ENCODE measurements around the gene XAGE2. TPM values are rescaled to one million over a fixed set of nuclear protein-coding genes. Genes with fewer than 3 reads are reported as not detected.

The XAGE2 gene
- total and polyA plus RNA-seq, 2 of the 8 experiments (the other 6 are each of a cell fraction or from before 2014, with no cell fraction given), result not detected

GRCh38 chrX:52341493-52341892 is 27.3 kb upstream of the XAGE2 start:
- Histone ChIP-seq H2BK15ac (ENCODE audit: low read length) (no peak overlapping the region), H2BK5ac (ENCODE audit: low read depth, low read length) (no peak overlapping the region), H3K9ac (replicated peaks in 1 of 4; ENCODE audit: extremely low read depth in 1 of 4, low read depth in 3 of 4, low read length in 3 of 4) (no peak overlapping the region), H4K8ac (ENCODE audit: extremely low read depth, insufficient read depth, low read length) (no peak overlapping the region), H2BK12ac (ENCODE audit: low read depth, low read length) (no peak overlapping the region), H2AFZ (ENCODE audit: low read length) (no peak overlapping the region), H3K23ac (ENCODE audit: insufficient read length) (no peak overlapping the region), H3K36me3 (ENCODE audit: control insufficient read depth in 2 of 4, insufficient read depth in 4 of 4, low read length in 3 of 4) (no peaks in the 10 kb centered on the region), H3K23me2 (ENCODE audit: low read depth, low read length) (no peaks in the 10 kb centered on the region), H2AK5ac (ENCODE audit: low read depth, low read length) (no peak overlapping the region), H3K56ac (replicated peaks; ENCODE audit: insufficient read length, low read depth, low read length) (no peak overlapping the region), H2BK20ac (ENCODE audit: low read length) (no peak overlapping the region), H3K14ac (ENCODE audit: insufficient read length) (no peak overlapping the region), H4K5ac (ENCODE audit: insufficient read length, low read depth, low read length) (no peak overlapping the region), H3K27me3 (replicated peaks in 1 of 4; ENCODE audit: control insufficient read depth in 3 of 4, extremely low read depth in 1 of 4, insufficient read depth in 3 of 4, low read length in 3 of 4) (no peaks in the 10 kb centered on the region), H3K18ac (ENCODE audit: extremely low read depth, low read length) (no peak overlapping the region), H3K27ac (ENCODE audit: low read depth, low read length) (no peak overlapping the region), H3K79me1 (ENCODE audit: low read depth, low read length) (no peaks in the 10 kb centered on the region), H3K4ac (replicated peaks; ENCODE audit: insufficient read length, low read depth, low read length) (no peak overlapping the region), H3K4me2 (ENCODE audit: insufficient read depth in 1 of 2, low read depth in 2 of 2, low read length in 2 of 2) (no peak overlapping the region), H2BK120ac (replicated peaks; ENCODE audit: low read depth, low read length) (no peak overlapping the region), H4K20me1 (replicated peaks in 1 of 2; ENCODE audit: control insufficient read depth in 1 of 2, insufficient read depth in 2 of 2, low read length in 2 of 2) (no peaks in the 10 kb centered on the region), H3K4me1 (replicated peaks in 1 of 4; ENCODE audit: control insufficient read depth in 3 of 4, insufficient read depth in 4 of 4, low read length in 3 of 4) (no peaks in the 10 kb centered on the region), H4K91ac (replicated peaks; ENCODE audit: insufficient read length, low read length) (no peak overlapping the region), H3K79me2 (ENCODE audit: control insufficient read depth in 1 of 2, insufficient read depth in 2 of 2, low read length in 2 of 2) (no peaks in the 10 kb centered on the region), H3K4me3 (ENCODE audit: extremely low read depth in 1 of 4, insufficient read depth in 2 of 4, low read depth in 3 of 4, low read length in 4 of 4) (no peak overlapping the region), H3K9me3 (ENCODE audit: insufficient read depth in 2 of 2, low read depth in 1 of 2, low read length in 1 of 2) (no peaks in the 10 kb centered on the region)
- TF ChIP-seq TAF1 (IDR thresholded peaks at IDR 0.05; ENCODE audit: low read depth, low read length), result no peak
- no peak for TF ChIP-seq KDM1A (IDR thresholded peaks at IDR 0.05; ENCODE audit: borderline replicate concordance, low read length)
- no peak for TF ChIP-seq KDM5A (IDR thresholded peaks at IDR 0.05; ENCODE audit: low read length)
- TF ChIP-seq SP1 (IDR thresholded peaks at IDR 0.05; ENCODE audit: low read depth, low read length), result no peak
- no peak for TF ChIP-seq CTBP2 (IDR thresholded peaks at IDR 0.05; ENCODE audit: borderline replicate concordance, insufficient read depth, insufficient read length, low read length)
- no peak for TF ChIP-seq EP300 (IDR thresholded peaks at IDR 0.05; ENCODE audit: borderline replicate concordance in 1 of 2, low read depth in 2 of 2, low read length in 2 of 2)
- no peak for TF ChIP-seq HDAC2 (IDR thresholded peaks at IDR 0.05; ENCODE audit: borderline replicate concordance in 1 of 2, low read depth in 2 of 2, low read length in 2 of 2)
- TF ChIP-seq NANOG (IDR thresholded peaks at IDR 0.05; ENCODE audit: insufficient read depth, low read depth, low read length, poor library complexity, severe bottlenecking), result no peak
- no peak for TF ChIP-seq KDM4A (IDR thresholded peaks at IDR 0.05; ENCODE audit: low read depth, low read length, severe bottlenecking)
- no peak for TF ChIP-seq SIN3A (conservative IDR thresholded peaks at IDR 0.05 in 1 of 2, IDR thresholded peaks at IDR 0.05 in 1 of 2; ENCODE audit: low read depth in 1 of 2, low read length in 2 of 2)
- POLR2A ChIA-PET (ENCODE audit: partially characterized antibody), result no interaction called here
- FAIRE-seq (no peak), DNase-seq (ENCODE audit: low read depth in 1 of 2, low spot score in 2 of 2) (no peak)
- CTCF ChIA-PET (ENCODE audit: partially characterized antibody), result no interaction called here

Measured in H1 (cell line).